Limb (tissue), 2 donors: ENCODE data around the gene ELOVL1.
"Not testable (repeated sequence)": the region's sequence is repeated elsewhere in the genome, so short reads cannot be mapped to it uniquely, and the experiment has no call there.

Source experiments
- DNase-seq, 2 donors: peaks; one replicate each; pipeline ENCODE4 v3.0.0-alpha.2; 2016; ENCODE audit errors: extremely low spot score in 2 of 2

The ELOVL1 gene

DNA sequence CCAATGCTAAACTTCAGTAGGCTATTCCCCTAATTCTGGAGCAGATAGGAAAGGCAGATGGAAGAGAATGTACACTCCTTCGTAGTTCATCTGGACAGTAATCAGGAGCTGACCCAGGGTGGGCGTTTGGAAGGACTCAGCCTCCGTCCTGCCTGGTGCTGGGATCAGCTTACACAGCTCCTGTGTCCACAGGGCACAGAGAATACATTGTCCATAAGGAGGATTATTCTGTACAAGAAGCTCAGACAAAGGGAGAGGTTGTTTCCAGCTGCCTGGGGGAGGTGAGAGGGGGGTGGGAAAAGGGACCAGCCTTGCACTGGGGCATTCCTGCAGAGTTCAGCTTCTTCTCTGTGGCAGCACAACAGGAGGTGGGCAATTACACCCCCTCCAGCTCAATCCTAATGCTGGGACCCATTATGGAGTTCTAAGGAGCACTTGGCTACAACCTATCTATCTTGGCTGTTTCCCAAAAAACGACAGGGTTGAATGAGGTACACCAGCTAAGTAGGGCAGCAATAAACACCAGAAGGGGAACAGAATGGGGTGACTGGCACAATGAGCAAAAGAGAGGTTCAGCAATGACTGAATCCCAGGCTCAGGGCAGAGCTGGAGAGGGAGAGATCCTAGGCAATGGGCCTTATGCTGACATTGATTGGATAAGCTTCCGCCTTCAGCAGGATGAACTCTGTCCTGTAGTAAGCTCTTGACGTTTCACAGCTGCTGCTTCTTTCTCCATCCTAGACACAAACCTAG is 14.4 kb upstream of the ELOVL1 start:
- no peak for DNase-seq

DNA sequence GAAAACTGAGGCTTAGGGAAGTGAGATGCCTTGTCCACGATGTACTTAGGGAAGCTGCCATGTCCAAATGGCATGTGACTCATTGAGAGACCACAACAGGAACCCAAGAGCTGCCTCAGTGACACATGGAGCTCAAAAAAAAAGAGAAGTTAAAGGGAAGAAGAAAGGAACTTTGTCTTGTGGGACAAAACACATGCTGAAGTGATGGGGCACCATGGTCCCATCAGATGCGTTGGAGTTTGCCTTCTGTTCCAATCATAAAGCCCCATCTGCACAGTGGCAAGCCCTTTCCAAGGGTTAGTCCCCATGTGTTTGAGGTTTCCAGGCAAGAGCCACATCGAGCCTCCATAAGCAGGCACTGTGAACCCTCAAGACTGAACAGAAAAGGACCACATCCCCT is 13.8 kb upstream of the ELOVL1 start:
- DNase-seq: no peak

- no peak for DNase-seq
Measured at GRCh38 chr1:43379476-43379875, 11.7 kb upstream of the ELOVL1 start.

DNA sequence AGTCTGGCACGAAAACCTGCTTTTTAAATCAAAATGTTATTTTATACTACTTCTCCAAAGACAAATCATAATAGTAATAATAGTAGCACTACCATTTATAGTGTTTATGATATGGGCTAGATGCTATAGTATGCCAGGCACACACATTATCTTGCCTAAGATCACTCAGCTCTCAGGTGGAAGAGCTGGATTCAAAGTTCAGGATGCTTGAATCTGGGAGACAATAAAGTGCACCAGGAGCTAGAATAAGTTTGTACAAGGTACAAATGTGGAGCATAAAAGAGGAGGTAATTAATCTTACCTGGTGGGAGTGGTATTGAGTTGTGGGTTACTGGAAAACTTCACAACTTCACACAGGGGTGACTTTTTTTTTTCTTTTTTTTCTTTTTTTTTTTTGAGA is 10.0 kb upstream of the ELOVL1 start:
- DNase-seq: no peak

DNA sequence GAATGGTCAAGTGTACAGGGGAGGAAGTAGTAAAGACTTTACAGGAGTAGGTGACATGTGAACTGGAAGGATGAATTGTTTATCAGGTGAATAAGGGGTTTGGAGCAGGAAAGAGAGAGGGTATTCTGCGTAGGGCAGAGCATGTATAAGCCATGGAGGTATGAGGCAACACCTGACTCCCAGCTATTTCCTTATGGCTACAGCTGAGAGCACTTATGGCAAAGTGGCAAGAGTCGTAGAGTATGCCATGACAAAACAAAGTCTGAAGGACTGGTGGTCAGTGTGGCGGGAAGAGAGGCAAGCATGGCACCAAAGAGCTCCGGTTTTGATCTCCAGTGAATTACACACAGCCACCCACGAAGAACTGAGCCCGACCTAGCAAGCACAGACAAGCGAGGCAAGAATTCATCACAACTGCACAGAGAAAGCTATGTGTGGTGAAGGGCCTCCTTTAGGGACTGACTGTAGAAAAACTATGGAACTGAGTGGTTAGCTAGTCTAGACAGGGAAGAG is 9.0 kb upstream of the ELOVL1 start:
- no peak for DNase-seq

DNA sequence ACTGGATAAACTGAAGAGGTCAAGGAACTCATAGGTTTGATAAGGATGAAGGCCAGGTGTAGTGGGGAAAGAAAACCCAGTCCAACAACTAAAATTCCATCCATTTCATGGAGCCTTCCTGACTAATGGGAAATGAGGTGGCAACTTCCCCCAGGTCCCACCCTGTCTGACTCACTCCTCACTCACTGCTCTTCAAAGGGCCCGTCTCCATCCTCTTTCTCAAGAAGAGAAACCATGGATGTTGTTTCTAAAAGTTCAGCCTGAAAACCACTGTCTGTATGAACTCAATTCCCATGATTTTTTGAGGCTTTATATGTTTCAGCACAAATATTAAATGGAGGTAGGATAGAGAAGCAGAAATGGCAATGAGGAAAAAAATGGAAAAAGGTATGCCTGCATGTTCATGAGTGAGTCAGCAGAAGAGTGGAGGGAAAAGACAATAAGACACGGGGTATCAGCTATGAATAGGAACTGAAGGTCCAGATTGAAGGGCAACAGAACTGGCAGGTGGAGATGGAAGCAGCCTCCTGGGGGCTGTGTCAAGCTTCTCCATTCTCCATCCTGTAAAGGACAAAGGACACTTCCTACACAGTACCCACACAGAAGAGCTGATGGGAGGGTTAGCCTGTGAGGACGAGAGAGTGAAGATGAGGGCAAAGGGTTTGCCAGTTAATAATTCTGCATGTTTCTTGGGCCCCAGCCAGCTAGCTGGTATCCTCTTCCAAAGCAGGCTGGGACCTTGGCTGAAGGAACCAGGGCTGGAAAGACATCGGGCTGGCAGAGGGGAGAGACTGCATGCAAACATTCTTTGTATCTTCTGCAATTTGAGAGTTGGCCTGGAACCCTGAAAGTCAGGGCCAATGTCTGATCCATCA is 5.5 kb upstream of the ELOVL1 start:
- no peak for DNase-seq

DNA sequence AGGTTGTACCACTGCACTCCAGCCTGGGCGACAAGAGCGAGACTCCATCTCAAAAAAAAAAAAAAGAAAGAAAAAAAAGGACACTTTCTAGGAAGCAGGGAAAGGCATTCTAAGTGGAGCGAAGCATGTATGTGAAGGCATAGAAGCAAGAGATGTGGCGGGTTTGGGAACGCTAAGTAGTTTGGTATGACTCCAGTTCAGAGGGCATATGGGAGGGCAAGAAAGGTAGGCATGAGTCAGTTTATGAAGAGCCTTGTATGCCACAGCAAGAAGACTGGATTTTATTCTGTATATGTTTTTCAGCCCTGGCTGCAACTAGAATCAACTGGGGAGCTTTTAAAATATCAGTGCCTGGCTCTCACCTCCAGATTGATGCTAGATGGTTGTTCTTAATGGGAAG is 4.4 kb upstream of the ELOVL1 start:
- no peak for DNase-seq

DNA sequence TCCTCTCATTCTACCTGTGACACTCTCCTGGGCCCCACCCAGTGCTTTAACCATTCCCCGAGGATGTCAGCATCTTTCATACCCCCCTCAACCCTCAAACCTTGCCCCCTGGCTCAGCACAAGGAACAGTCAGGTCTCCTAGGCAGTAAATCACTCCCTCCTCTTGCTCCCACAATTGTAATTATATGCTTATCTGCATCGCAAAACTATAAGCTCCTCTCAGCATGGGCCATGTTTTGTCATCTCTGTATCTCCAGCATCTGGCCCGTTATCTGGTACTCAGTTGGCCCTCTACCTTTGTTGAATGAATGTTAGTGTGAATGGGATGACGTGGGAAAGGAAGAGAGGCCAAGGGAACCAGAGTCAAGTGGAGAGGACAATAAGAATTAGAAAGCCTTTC is 2.8 kb upstream of the ELOVL1 start:
- no peak for DNase-seq

- DNase-seq: not testable (repeated sequence)
Measured at GRCh38 chr1:43369779-43370178, 2.0 kb upstream of the ELOVL1 start.

DNA sequence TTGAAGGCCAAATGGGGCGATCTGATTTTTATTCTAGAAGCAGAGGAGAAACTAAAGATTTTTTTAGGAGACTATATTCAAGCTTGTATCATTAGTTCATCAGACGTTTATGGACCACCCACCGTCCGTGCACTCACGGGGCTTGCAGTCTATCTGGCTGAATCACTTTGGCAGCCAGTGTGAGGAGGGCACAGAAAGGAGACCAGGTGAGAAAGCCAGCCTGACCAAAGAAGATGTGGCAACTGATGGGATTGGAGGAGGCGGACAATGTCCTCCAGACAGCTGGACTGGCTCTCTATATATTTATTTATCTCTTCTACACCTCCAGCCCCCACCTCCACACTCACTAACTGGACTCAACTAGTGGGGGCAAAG is 822 bp upstream of the ELOVL1 start:
- no peak for DNase-seq

DNA sequence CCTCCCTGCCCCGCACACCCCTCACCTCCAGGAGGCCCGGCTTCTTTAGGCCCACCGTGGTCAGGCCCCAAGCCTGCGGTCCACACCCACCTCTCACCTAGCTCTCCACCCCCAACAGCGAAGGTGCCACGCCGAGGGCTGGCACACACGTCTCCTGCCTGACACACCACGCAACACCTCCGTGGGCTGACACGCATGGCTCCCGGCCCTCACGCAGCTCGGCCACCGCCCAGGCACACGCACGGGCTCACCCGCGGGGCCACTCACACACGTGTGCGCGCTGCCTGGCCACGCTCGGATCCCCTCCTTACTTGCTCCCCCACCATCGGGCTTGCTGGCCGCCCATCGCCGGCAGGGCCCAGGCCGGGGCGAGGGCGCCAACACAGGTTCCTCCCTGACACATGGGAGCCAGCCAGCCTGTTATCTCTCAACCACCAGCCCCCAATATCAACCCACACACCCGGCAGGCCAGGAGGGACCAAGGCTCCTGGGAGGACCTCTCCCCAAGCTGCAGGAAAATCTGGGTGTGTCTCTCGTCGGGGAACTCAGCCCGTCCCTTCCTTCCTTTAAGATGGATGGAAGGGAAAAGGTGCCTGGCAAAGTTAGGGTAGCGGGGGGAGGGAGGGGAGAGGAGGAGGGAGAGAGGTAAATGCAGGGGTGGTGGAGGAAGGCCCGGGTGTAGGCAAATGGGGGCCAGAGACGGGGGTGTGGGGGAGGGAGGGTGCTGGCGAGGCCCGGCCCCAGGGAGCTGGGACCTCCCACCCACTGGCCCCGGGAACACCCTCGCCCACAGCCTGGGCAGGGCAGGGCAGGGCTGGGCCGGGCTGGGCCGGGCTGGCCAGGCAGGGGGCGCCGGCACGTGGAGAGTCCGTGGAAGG is 546 bp downstream of the ELOVL1 start:
- DNase-seq: peak in 1 of 2 donors; percentile 45

DNA sequence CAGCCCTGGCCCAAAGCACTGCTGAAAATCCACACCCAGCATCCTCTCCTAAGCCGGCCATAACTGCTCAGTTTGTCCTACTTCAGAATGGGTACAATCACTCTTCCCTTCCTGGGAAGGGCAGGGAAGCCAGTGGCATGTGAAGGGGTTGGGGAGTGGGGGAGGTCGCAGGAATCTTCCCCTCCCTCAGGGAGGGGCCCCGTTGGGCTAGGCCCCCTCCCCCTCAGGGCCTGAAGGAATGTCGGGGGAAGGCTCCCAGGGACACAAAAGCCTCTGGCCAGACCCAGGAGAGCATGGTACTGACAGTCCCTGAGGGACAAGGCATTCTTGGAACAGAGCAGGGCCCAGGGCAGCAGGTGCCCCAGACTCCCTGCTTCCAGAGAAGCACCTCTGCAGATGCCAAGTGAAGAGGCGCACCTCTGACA is 1.2 kb downstream of the ELOVL1 start:
- no peak for DNase-seq

DNA sequence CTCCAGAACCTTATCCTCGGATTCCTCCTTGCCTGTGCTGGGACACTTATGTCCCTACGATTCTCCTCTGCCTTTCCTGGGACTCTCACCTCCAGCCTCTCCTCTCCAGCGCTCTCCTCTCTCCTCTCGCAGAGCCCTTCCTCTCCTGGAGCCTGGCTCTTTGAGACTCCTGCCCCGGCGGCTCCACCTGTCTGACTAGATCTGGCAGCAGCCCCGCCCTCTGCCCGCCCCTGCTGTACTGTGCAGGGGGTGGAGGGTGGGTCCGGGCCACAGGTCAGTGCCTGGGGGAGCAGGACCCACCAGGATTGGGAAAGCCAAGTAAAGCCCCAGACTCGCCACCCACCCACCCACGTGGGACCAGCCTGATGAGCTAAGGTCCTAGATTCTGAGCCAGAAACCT is 1.6 kb downstream of the ELOVL1 start:
- no peak for DNase-seq

DNA sequence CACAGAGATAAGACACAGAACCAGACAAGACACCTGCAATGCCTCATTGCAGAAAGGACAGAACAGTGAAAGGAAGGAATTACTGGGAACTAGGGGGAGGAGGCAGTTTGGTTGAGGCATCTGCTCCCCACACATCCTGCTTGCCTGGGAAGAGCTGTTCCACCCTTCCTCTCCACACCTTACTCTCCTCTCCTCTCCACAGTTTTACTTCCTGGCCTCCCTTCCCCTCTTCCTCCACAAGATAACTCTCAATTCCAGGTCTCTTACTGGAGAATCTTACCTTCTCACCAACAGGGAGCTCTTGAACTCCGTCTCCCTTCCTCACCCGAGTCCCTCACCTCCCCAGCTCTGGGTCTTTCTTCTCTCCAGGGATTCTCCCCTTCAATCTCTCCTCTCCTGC is 2.1 kb downstream of the ELOVL1 start:
- DNase-seq: no peak

- DNase-seq: no peak
Measured at GRCh38 chr1:43363935-43364525, 3.8 kb downstream of the ELOVL1 start.

DNA sequence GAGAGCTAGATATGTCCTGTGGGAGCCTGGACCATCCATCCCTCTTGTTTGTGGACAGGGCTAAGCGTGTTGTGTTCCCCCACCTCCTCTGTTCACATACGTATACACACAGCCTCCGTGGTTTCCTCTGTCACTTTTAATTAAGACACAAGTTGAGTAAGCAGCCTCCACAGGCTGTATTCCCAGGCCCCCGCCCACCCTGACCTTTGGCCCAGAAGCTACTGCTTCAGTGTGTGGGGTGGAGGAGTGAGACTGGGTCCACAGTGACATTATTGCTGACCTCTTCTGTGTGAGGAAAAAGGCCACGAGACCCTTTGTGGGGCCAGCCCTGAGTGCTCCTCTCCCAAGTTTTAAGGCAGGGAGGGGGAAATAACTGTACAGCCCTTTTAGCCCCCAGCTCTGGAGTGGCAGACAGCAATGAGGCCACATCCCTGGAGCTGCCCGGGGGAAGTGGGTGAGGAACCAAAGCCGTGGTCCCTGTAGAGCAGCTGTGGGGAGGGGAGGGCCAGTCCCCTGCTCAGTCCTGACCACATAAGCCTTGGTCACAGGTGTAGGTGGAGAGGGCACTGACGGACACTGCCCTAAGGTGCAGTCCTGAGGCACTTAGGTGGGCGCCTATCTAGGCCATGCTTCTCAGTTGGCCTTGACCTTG is 4.4 kb downstream of the ELOVL1 start:
- no peak for DNase-seq

DNA sequence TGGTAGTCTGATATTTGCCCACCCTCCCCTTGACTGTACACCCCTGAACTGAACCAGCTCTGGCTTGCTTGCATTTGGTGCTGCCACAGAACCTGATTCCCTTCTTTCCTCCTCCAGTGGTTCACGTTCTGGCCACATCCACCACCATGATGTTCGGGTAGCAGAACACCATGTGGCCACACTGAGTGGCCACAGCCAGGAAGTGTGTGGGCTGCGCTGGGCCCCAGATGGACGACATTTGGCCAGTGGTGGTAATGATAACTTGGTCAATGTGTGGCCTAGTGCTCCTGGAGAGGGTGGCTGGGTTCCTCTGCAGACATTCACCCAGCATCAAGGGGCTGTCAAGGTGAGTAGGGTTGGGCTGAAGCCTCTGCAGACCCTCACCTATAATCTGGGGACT is 7.2 kb downstream of the ELOVL1 start:
- no peak for DNase-seq

- no peak for DNase-seq
Measured at GRCh38 chr1:43359696-43360095, 8.1 kb downstream of the ELOVL1 start.

GRCh38 chr1:43358746-43359693 is 8.8 kb downstream of the ELOVL1 start, which contains the start of gene CDC20:
Gene CDC20 (plus strand): TSS chr1:43358981. CDS start chr1:43359216, 235 bp downstream.
- peak; percentile 97 to 99 for DNase-seq
